ENCODE results near the gene DUSP1.

DNA sequence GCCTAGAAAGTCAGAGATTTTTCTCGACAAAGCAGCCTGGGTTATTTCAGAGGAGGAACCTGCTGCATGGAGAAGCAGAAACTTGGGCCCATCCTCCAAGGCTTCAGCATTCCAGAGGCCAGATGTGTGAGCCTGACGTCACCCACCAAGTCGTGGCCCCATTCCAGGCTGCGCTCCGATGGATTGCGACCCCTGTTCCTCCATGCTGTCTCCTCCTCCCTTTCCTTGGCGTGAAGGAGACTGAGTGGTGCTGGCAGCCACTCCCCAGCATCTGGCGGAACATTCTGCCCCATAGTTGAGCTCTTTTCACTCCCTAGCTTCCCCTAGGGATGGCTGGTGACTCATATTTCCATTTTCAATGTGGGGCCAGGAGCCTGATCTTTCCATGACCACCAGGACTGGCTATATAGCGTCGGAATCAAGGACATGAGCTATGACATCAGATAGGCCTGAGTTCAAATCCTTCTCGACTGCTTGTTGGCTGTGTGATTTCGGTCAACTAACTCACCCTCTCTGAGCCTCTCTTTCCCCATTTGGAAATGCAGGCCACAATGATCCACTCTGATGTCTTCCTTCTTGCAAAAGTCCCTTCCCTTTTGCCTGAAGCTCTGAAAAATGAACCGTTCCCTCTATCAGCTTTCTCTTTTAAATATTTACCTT lies 24.5 kb upstream of the DUSP1 start:
- TF ChIP-seq CTCF (IDR thresholded peaks at IDR 0.05; ENCODE audit: poor library complexity) (no peak), EZH2 (IDR thresholded peaks at IDR 0.05; ENCODE audit: borderline replicate concordance) (no peak), EZH2phosphoT487 (IDR thresholded peaks at IDR 0.05; ENCODE audit: low read depth, severe bottlenecking, unreplicated experiment) (no peak)

Data from hepatocyte (in vitro differentiated cells).